HG02852 (cell line): Measurements from ENCODE around the gene PIP5K1B.

Experiments
- ATAC-seq: cut with Tn5 transposase; IDR thresholded peaks from one replicate; pipeline ENCODE4 v1.9.1; 2021; ENCODE audit warnings: mild to moderate bottlenecking, moderate library complexity; ENCODE audit not compliant: unreplicated experiment

Gene PIP5K1B

GRCh38 chr9:68805890-68806517 lies 101.0 kb downstream of the PIP5K1B start:
- ATAC-seq = no peak

- ATAC-seq = no peak
Observed at GRCh38 chr9:68808338-68808890, 103.4 kb downstream of the PIP5K1B start.

- no peak for ATAC-seq
Observed at GRCh38 chr9:68817079-68817875, 112.2 kb downstream of the PIP5K1B start.

DNA sequence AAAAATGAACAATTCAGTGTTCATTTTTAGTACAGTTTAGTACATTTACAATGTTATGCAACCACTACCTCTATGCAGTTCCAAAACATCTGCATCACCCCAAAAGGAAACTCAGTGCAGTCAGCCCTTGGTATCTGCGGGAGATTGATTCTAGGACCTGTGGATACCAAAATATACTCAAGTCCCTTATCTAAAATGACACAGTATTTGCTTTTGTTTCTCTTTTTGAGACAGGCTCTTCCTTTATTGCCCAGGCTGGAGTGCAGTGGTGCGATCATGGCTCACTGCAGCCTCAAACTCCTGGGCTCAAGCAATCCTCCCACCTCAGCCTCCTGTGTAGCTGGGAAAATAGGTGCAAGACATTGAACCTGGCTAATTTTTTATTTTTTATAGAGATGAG lies 114.0 kb downstream of the PIP5K1B start:
- no peak for ATAC-seq

GRCh38 chr9:68821911-68822310 lies 116.9 kb downstream of the PIP5K1B start:
- no peak for ATAC-seq

- ATAC-seq = no peak
Observed at GRCh38 chr9:68822596-68823165, 117.6 kb downstream of the PIP5K1B start.

DNA sequence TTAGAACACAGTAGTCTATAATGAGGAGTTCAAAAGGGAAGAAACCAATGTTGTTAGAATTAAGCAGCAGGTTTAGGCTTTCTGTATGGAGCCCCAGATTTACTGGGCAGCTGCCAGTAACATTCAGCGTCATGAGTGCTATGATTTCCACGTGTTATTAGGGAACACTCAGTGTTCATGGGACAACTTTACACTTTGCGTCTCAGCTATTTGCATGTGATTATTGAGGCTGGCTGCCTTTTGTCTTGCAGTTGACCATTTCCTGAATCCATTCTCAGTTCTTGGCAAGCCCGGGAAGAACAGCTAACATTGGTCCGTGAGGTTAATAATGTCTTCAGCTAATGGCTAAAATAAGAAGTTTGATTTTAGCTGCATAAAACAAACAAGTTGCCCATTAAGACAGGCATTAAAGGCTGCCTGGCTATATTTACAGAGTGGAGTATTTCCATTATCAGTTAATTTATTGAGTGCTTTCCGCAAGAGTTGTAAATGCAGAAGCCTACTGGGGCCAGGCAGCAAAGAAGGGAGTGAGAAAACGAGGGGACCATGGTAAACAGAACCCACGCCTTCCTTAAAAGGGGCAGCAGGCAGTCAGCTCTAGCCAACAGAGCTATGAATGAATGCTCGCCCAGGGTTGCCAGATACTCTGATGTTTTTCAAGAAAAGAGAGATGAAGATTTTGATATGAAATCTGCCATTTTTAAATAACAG lies 120.9 kb downstream of the PIP5K1B start:
- ATAC-seq = no peak

GRCh38 chr9:68827837-68828744 lies 123.1 kb downstream of the PIP5K1B start:
- no peak for ATAC-seq

GRCh38 chr9:68832101-68832500 lies 127.1 kb downstream of the PIP5K1B start:
- no peak for ATAC-seq

GRCh38 chr9:68832861-68833518 lies 128.0 kb downstream of the PIP5K1B start:
- ATAC-seq = no peak

- no peak for ATAC-seq
Observed at GRCh38 chr9:68834931-68835520, 130.0 kb downstream of the PIP5K1B start.

DNA sequence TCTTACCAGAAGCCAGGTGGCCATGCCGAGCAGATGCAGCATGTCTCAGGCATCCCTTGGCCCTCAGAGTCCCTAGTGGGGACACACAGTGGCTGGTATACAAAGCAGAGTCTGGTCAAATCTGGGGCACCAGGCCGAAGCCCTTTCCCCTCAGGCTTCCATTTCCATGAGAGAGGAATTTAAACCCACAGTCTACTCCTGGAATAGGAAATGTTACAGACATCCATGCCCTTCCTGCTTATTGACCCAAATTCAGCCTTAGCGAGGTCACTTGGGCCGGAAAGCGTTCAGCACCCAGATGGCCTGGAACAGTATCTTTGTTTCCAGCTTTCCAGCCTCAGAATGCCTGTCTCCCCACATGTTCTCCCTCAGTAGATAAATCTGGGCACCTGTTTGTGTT lies 131.7 kb downstream of the PIP5K1B start:
- ATAC-seq = no peak

GRCh38 chr9:68838245-68838644 lies 133.2 kb downstream of the PIP5K1B start:
- ATAC-seq = no peak

GRCh38 chr9:68841276-68842052 lies 136.4 kb downstream of the PIP5K1B start:
- no peak for ATAC-seq

GRCh38 chr9:68842568-68842967 lies 137.5 kb downstream of the PIP5K1B start:
- ATAC-seq = no peak

GRCh38 chr9:68843239-68843638 lies 138.2 kb downstream of the PIP5K1B start:
- ATAC-seq = no peak

GRCh38 chr9:68844157-68844556 lies 139.1 kb downstream of the PIP5K1B start:
- no peak for ATAC-seq
